Mammary epithelial cell (primary cell): ENCODE data around the gene HOXD4.

ENCODE experiments used
- CTCF ChIP-seq, 2 donors: IDR thresholded peaks in 1 of 2; conservative IDR thresholded peaks in 1 of 2; 2 replicates each; pipeline ENCODE4 v1.5.1; 2011 to 2012; ENCODE audit warnings: inconsistent platforms in 2 of 2, low read length in 2 of 2, mild to moderate bottlenecking in 2 of 2, control low read depth in 1 of 2, low read depth in 1 of 2; ENCODE audit not compliant: insufficient read depth in 1 of 2; ENCODE audit errors: extremely low read depth in 1 of 2
- EZH2 ChIP-seq: IDR thresholded peaks from 2 replicates; pipeline ENCODE4 v1.6.1; 2012; ENCODE audit warnings: low read length, inconsistent platforms, borderline replicate concordance

DNA sequence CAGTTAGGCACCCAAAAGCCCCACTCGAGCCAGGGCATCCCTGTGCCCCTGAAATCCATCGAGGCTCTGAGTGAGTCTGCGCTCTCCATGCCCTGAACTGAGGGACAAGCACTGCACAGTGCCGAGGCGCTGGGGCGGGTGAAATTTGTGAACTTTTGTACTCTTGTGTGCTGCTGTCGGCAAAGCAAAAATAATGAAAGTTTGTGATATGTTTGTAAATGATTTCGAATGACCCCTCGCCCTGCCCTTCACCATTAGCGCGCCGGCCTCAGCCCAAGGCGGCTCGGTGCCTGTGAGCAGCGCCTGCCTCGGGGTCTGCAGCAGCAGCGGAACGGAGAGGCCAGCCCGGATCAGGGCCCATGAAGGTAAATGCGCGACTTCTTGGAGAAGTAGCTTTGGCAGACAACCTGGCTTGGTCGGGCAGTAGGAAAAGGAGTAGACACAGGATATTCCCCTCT lies 1.8 kb upstream of the HOXD4 start:
- no peak for TF ChIP-seq CTCF (conservative IDR thresholded peaks at IDR 0.05 in 1 of 2, IDR thresholded peaks at IDR 0.05 in 1 of 2; ENCODE audit: extremely low read depth in 1 of 2, insufficient read depth in 1 of 2, low read depth in 1 of 2, low read length in 2 of 2)
- TF ChIP-seq EZH2 = no peak
